CD14-positive monocyte (primary cell): Measurements from ENCODE around the gene KSR2. TPM values are rescaled to one million over a fixed set of nuclear protein-coding genes. Genes with fewer than 3 reads are reported as not detected.

ENCODE experiments used
- DNase-seq, 3 donors: peaks; one replicate each; pipeline ENCODE4 v3.0.0-alpha.2; 2011 to 2022
- H2AFZ ChIP-seq: 2 replicates; pipeline ENCODE4 v1.6.0; 2012; ENCODE audit warnings: mild to moderate bottlenecking, low read depth, low read length, inconsistent platforms; ENCODE audit not compliant: insufficient read depth, poor library complexity, severe bottlenecking
- H3K27ac ChIP-seq, 2 donors: 1 replicate in 1 of 2; 2 replicates in 1 of 2; pipeline ENCODE4 v1.5.1; 2012 to 2013; ENCODE audit warnings: low read length in 2 of 2, control low read depth in 1 of 2, inconsistent platforms in 1 of 2, low read depth in 1 of 2, mild to moderate bottlenecking in 1 of 2
- H3K27me3 ChIP-seq, 2 donors: one replicate each; pipeline versions ENCODE4 v1.6.0 to v1.6.1; 2011 to 2013; ENCODE audit warnings: low read length in 2 of 2; ENCODE audit not compliant: control insufficient read depth in 2 of 2, insufficient read depth in 2 of 2
- H3K36me3 ChIP-seq, 2 donors: replicated peaks in 1 of 2; 1 replicate in 1 of 2; 2 replicates in 1 of 2; pipeline versions ENCODE4 v1.5.1 to v1.6.1; 2012 to 2013; ENCODE audit warnings: low read length in 2 of 2, control low read depth in 1 of 2, inconsistent platforms in 1 of 2, mild to moderate bottlenecking in 1 of 2; ENCODE audit not compliant: insufficient read depth in 2 of 2, control insufficient read depth in 1 of 2
- H3K4me1 ChIP-seq, 2 donors: 1 replicate in 1 of 2; 2 replicates in 1 of 2; pipeline versions ENCODE4 v1.5.1 to v1.6.1; 2012 to 2013; ENCODE audit warnings: low read length in 2 of 2, control low read depth in 1 of 2, inconsistent platforms in 1 of 2, mild to moderate bottlenecking in 1 of 2, moderate library complexity in 1 of 2; ENCODE audit not compliant: insufficient read depth in 2 of 2, control insufficient read depth in 1 of 2
- H3K4me2 ChIP-seq: replicated peaks from 2 replicates; pipeline ENCODE3; 2012; ENCODE audit warnings: low read length, moderate library complexity, mild to moderate bottlenecking; ENCODE audit not compliant: poor library complexity, severe bottlenecking; ENCODE audit errors: extremely low read depth
- H3K4me3 ChIP-seq, 3 experiments: fragments of 200-600 bp in 1 of 3; sonication (generic) in 1 of 3; replicated peaks in 1 of 3; 1 replicate in 2 of 3; 2 replicates in 1 of 3; pipeline ENCODE4 v1.5.1; 2011 to 2013; ENCODE audit warnings: low read length in 3 of 3, mild to moderate bottlenecking in 3 of 3, control low read depth in 2 of 3, low read depth in 2 of 3, inconsistent platforms in 1 of 3, moderate library complexity in 1 of 3
- H3K79me2 ChIP-seq: 2 replicates; pipeline ENCODE4 v1.6.0; 2012; ENCODE audit warnings: mild to moderate bottlenecking, control low read depth, inconsistent platforms, low read length, moderate library complexity; ENCODE audit not compliant: insufficient read depth
- H3K9ac ChIP-seq: 2 replicates; pipeline ENCODE4 v1.6.0; 2017; ENCODE audit warnings: low read length, mild to moderate bottlenecking; ENCODE audit not compliant: insufficient read depth, poor library complexity, severe bottlenecking
- H3K9me3 ChIP-seq, 2 donors: replicated peaks in 1 of 2; 1 replicate in 1 of 2; 2 replicates in 1 of 2; pipeline versions ENCODE4 v1.5.1 to v1.6.1; 2012 to 2013; ENCODE audit warnings: low read length in 2 of 2, control low read depth in 1 of 2; ENCODE audit not compliant: control insufficient read depth in 1 of 2, insufficient read depth in 1 of 2
- H4K20me1 ChIP-seq: 2 replicates; pipeline ENCODE4 v1.6.0; 2012; ENCODE audit warnings: mild to moderate bottlenecking, low read length, control low read depth, moderate library complexity; ENCODE audit not compliant: insufficient read depth
- H3K27ac Mint-ChIP-seq, 7 donors: one replicate each; pipeline ENCODE4 v1.8.0; 2020; ENCODE audit warnings: mild to moderate bottlenecking in 7 of 7, mixed read lengths in 7 of 7, moderate library complexity in 6 of 7, inconsistent platforms in 2 of 7
- H3K27me3 Mint-ChIP-seq, 3 donors: one replicate each; pipeline ENCODE4 v1.8.0; 2021 to 2022; ENCODE audit warnings: low read depth in 3 of 3, mild to moderate bottlenecking in 3 of 3, mixed read lengths in 3 of 3, moderate library complexity in 3 of 3, inconsistent platforms in 1 of 3
- H3K36me3 Mint-ChIP-seq, 2 donors: one replicate each; pipeline ENCODE4 v1.8.0; 2020; ENCODE audit warnings: mixed read lengths in 2 of 2, inconsistent platforms in 1 of 2, mild to moderate bottlenecking in 1 of 2
- H3K4me1 Mint-ChIP-seq: one replicate; pipeline ENCODE4 v1.8.0; 2020; ENCODE audit warnings: mild to moderate bottlenecking, mixed read lengths
- H3K4me3 Mint-ChIP-seq, 2 donors: one replicate each; pipeline ENCODE4 v1.8.0; 2020; ENCODE audit warnings: mild to moderate bottlenecking in 2 of 2, mixed read lengths in 2 of 2, moderate library complexity in 1 of 2
- H3K9me3 Mint-ChIP-seq, 7 donors: one replicate each; pipeline ENCODE4 v1.8.0; 2020 to 2022; ENCODE audit warnings: mixed read lengths in 7 of 7, mild to moderate bottlenecking in 6 of 7, moderate library complexity in 6 of 7, inconsistent platforms in 2 of 7
- WGBS: methylation state at CpG from one replicate; pipeline ENCODE4 v1.1.5; 2013; ENCODE audit warnings: missing lambda C conversion rate; ENCODE audit not compliant: insufficient coverage; 5-methylcytosine and 5-hydroxymethylcytosine counted together
- intact Hi-C, 2 donors: fragments of 100-400 bp; cut with micrococcal nuclease; formaldehyde crosslinking; loops; one replicate each; pipeline versions ENCODE4 v1.15.0 to v1.15.1; 2023
- polyA plus RNA-seq, 3 donors: library from polyadenylated mRNA; depleted of rRNA in 1 of 3; unstranded in 2 of 3; stranded (reverse) in 1 of 3; fragments of 300-500 nt in 2 of 3; fragments of >200 nt in 1 of 3; fragmentation: Illumina TruSeq in 2 of 3; gene quantifications; 1 replicate in 2 of 3; 2 replicates in 1 of 3; pipeline ENCODE4 v1.2.3, GENCODE V29; 2012 to 2021
- TF ChIP-seq, protein P1 (sequence below): fragments of 200-600 bp; IDR thresholded peaks from one replicate; pipeline ENCODE4 v1.8.0; 2022; ENCODE audit warnings: antibody characterized with exemption, mild to moderate bottlenecking

KSR2 gene
- polyA plus RNA-seq, 3 donors, result not detected

GRCh38 chr12:117968151-117968789, 520 bp downstream of the KSR2 start:
- H3K4me1 Mint-ChIP-seq, result peaks cover 3% of the 10 kb centered on the region
- Histone ChIP-seq H3K4me1 (no peaks in the 10 kb centered on the region), H3K27me3 (peaks cover 27 to 49% of the 10 kb centered on the region in 2 donors), H3K9ac (no peak overlapping the region), H3K79me2 (no peaks in the 10 kb centered on the region), H3K9me3 (peaks cover 5 to 9% of the 10 kb centered on the region in 2 donors), H4K20me1 (no peaks in the 10 kb centered on the region), H3K36me3 (no peaks in the 10 kb centered on the region), H2AFZ (no peak overlapping the region), H3K4me2 (no peak overlapping the region), H3K27ac (no peak overlapping the region), H3K4me3 (no peak overlapping the region)
- TF ChIP-seq, protein P1, sequence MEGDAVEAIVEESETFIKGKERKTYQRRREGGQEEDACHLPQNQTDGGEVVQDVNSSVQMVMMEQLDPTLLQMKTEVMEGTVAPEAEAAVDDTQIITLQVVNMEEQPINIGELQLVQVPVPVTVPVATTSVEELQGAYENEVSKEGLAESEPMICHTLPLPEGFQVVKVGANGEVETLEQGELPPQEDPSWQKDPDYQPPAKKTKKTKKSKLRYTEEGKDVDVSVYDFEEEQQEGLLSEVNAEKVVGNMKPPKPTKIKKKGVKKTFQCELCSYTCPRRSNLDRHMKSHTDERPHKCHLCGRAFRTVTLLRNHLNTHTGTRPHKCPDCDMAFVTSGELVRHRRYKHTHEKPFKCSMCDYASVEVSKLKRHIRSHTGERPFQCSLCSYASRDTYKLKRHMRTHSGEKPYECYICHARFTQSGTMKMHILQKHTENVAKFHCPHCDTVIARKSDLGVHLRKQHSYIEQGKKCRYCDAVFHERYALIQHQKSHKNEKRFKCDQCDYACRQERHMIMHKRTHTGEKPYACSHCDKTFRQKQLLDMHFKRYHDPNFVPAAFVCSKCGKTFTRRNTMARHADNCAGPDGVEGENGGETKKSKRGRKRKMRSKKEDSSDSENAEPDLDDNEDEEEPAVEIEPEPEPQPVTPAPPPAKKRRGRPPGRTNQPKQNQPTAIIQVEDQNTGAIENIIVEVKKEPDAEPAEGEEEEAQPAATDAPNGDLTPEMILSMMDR, result no peak
- peaks cover 2 to 20% (median 16%) of the 10 kb centered on the region in 7 donors for H3K9me3 Mint-ChIP-seq
- no peak overlapping the region for H3K27ac Mint-ChIP-seq
- intact Hi-C loops, result no loop called here
- peaks cover 51 to 66% (median 55%) of the 10 kb centered on the region in 3 donors for H3K27me3 Mint-ChIP-seq
- DNase-seq, result no peak
- peaks cover 0 to 2% of the 10 kb centered on the region in 2 donors for H3K36me3 Mint-ChIP-seq
- WGBS, result 0% methylated on average over 1 of the region's 10 CpGs
- peak overlapping the region in 1 of 2 donors; percentile 62 for H3K4me3 Mint-ChIP-seq

GRCh38 chr12:117967512-117967911, 1.3 kb downstream of the KSR2 start:
- Histone ChIP-seq H3K4me2 (no peak overlapping the region), H2AFZ (no peak overlapping the region), H3K4me3 (no peak overlapping the region), H3K36me3 (no peaks in the 10 kb centered on the region), H3K9me3 (peaks cover 5 to 9% of the 10 kb centered on the region in 2 donors), H3K9ac (no peak overlapping the region), H3K27ac (no peak overlapping the region), H4K20me1 (no peaks in the 10 kb centered on the region), H3K79me2 (no peaks in the 10 kb centered on the region), H3K27me3 (peaks cover 27 to 49% of the 10 kb centered on the region in 2 donors), H3K4me1 (no peaks in the 10 kb centered on the region)
- H3K36me3 Mint-ChIP-seq, result peaks cover 0 to 2% of the 10 kb centered on the region in 2 donors
- DNase-seq, result no peak
- WGBS, result no CpG with 5 or more reads among the region's 12 CpGs
- H3K27me3 Mint-ChIP-seq, result peaks cover 51 to 65% (median 55%) of the 10 kb centered on the region in 3 donors
- peak overlapping the region in 1 of 2 donors; percentile 62 for H3K4me3 Mint-ChIP-seq
- intact Hi-C loops, result no loop called here
- H3K27ac Mint-ChIP-seq, result no peak overlapping the region
- peaks cover 2 to 19% (median 16%) of the 10 kb centered on the region in 7 donors for H3K9me3 Mint-ChIP-seq
- peaks cover 3% of the 10 kb centered on the region for H3K4me1 Mint-ChIP-seq
- TF ChIP-seq, protein P1, result no peak
